H1 (cell line): ENCODE data around the gene TMEM59L. TPM values are rescaled to one million over a fixed set of nuclear protein-coding genes. Genes with fewer than 3 reads are reported as not detected.

Experiments
- CTCF ChIA-PET: fragments of 300-600 bp; sonication (Branson Sonifier 250); formaldehyde crosslinking; loops from one replicate; lab custom pipeline; 2021; ENCODE audit not compliant: partially characterized antibody; lab: Charles Lee
- POLR2A ChIA-PET: fragments of 300-600 bp; sonication (Branson Sonifier 250); formaldehyde crosslinking; loops from one replicate; lab custom pipeline; 2021; ENCODE audit warnings: inconsistent platforms; ENCODE audit not compliant: partially characterized antibody; lab: Charles Lee
- DNase-seq, 2 experiments: peaks; one replicate each; pipeline versions ENCODE4 v3.0.0 to v3.0.0-alpha.2; 2010 to 2022; ENCODE audit warnings: low spot score in 2 of 2, low read depth in 1 of 2, mixed read lengths in 1 of 2
- FAIRE-seq: peaks from 2 replicates; lab custom pipeline; 2011; peaks lifted over from hg19 to GRCh38; lab: Jason Lieb, UNC
- H2AFZ ChIP-seq: 2 replicates; pipeline ENCODE4 v1.8.1; 2012; ENCODE audit warnings: low read length, inconsistent platforms
- H2AK5ac ChIP-seq: 2 replicates; pipeline ENCODE4 v1.6.1; 2013; ENCODE audit warnings: low read depth, low read length
- H2BK120ac ChIP-seq: replicated peaks from 2 replicates; pipeline ENCODE3; 2013; ENCODE audit warnings: low read depth, low read length, inconsistent platforms
- H2BK12ac ChIP-seq: 2 replicates; pipeline ENCODE4 v1.6.1; 2013; ENCODE audit warnings: low read depth, low read length
- H2BK15ac ChIP-seq: 2 replicates; pipeline ENCODE4 v1.6.1; 2013; ENCODE audit warnings: low read length
- H2BK20ac ChIP-seq: 2 replicates; pipeline ENCODE4 v1.6.1; 2013; ENCODE audit warnings: low read length
- H2BK5ac ChIP-seq: 2 replicates; pipeline ENCODE4 v1.6.1; 2013; ENCODE audit warnings: low read depth, low read length
- H3K14ac ChIP-seq: 2 replicates; pipeline ENCODE4 v1.6.1; 2013; ENCODE audit warnings: inconsistent platforms; ENCODE audit not compliant: insufficient read length
- H3K18ac ChIP-seq: 2 replicates; pipeline ENCODE4 v1.6.1; 2013; ENCODE audit warnings: low read length; ENCODE audit errors: extremely low read depth
- H3K23ac ChIP-seq: 2 replicates; pipeline ENCODE4 v1.6.1; 2013; ENCODE audit warnings: inconsistent platforms; ENCODE audit not compliant: insufficient read length
- H3K23me2 ChIP-seq: 2 replicates; pipeline ENCODE4 v1.6.1; 2013; ENCODE audit warnings: low read depth, low read length
- H3K27ac ChIP-seq: 2 replicates; pipeline ENCODE4 v1.6.1; 2011; ENCODE audit warnings: low read depth, low read length, inconsistent platforms
- H3K27me3 ChIP-seq, 4 experiments: replicated peaks in 1 of 4; 1 replicate in 1 of 4; 2 replicates in 3 of 4; pipeline versions ENCODE4 v1.6.1 to v1.8.1; 2011 to 2013; ENCODE audit warnings: low read length in 3 of 4, mild to moderate bottlenecking in 3 of 4, inconsistent platforms in 2 of 4, mixed read lengths in 2 of 4, moderate library complexity in 1 of 4; ENCODE audit not compliant: control insufficient read depth in 3 of 4, insufficient read depth in 3 of 4; ENCODE audit errors: extremely low read depth in 1 of 4
- H3K36me3 ChIP-seq, 4 experiments: 2 replicates each; pipeline versions ENCODE4 v1.6.1 to v1.8.1; 2011 to 2013; ENCODE audit warnings: mild to moderate bottlenecking in 4 of 4, low read length in 3 of 4, moderate library complexity in 2 of 4, control low read depth in 1 of 4, inconsistent platforms in 1 of 4; ENCODE audit not compliant: insufficient read depth in 4 of 4, control insufficient read depth in 2 of 4
- H3K4ac ChIP-seq: replicated peaks from 2 replicates; pipeline ENCODE3; 2013; ENCODE audit warnings: low read length, low read depth, mixed read lengths, inconsistent platforms; ENCODE audit not compliant: insufficient read length
- H3K4me1 ChIP-seq, 4 experiments: replicated peaks in 1 of 4; 1 replicate in 1 of 4; 2 replicates in 3 of 4; pipeline versions ENCODE4 v1.6.1 to v1.8.1; 2011 to 2013; ENCODE audit warnings: low read length in 3 of 4, inconsistent platforms in 2 of 4, mixed read lengths in 1 of 4; ENCODE audit not compliant: insufficient read depth in 4 of 4, control insufficient read depth in 3 of 4
- H3K4me2 ChIP-seq, 2 experiments: 2 replicates each; pipeline versions ENCODE4 v1.6.1 to v1.8.1; 2011 to 2013; ENCODE audit warnings: low read depth in 2 of 2, low read length in 2 of 2, control low read depth in 1 of 2, inconsistent platforms in 1 of 2, mild to moderate bottlenecking in 1 of 2; ENCODE audit not compliant: insufficient read depth in 1 of 2
- H3K4me3 ChIP-seq, 4 experiments: fragments of 200-600, 300-600 bp in 1 of 4; sonication (generic), shearing (Covaris generic), sonication (Bioruptor Twin) in 1 of 4; 2 replicates each; pipeline versions ENCODE4 v1.5.1 to v1.8.1; 2011 to 2016; ENCODE audit warnings: low read length in 4 of 4, low read depth in 3 of 4, control low read depth in 2 of 4, inconsistent platforms in 2 of 4, mild to moderate bottlenecking in 2 of 4, mixed read lengths in 1 of 4, moderate library complexity in 1 of 4; ENCODE audit not compliant: insufficient read depth in 2 of 4; ENCODE audit errors: extremely low read depth in 1 of 4
- H3K56ac ChIP-seq: replicated peaks from 2 replicates; pipeline ENCODE3; 2013; ENCODE audit warnings: low read depth, mild to moderate bottlenecking, mixed read lengths, low read length, inconsistent platforms; ENCODE audit not compliant: insufficient read length
- H3K79me1 ChIP-seq: 2 replicates; pipeline ENCODE4 v1.6.1; 2013; ENCODE audit warnings: low read depth, low read length, control low read depth
- H3K79me2 ChIP-seq, 2 experiments: 2 replicates each; pipeline versions ENCODE4 v1.6.1 to v1.8.1; 2012 to 2013; ENCODE audit warnings: low read length in 2 of 2, mild to moderate bottlenecking in 2 of 2, inconsistent platforms in 1 of 2; ENCODE audit not compliant: insufficient read depth in 2 of 2, control insufficient read depth in 1 of 2
- H3K9ac ChIP-seq, 4 experiments: replicated peaks in 1 of 4; 1 replicate in 1 of 4; 2 replicates in 3 of 4; pipeline versions ENCODE4 v1.6.1 to v1.8.1; 2011 to 2013; ENCODE audit warnings: low read depth in 3 of 4, low read length in 3 of 4, control low read depth in 2 of 4, mild to moderate bottlenecking in 2 of 4, moderate library complexity in 2 of 4, inconsistent platforms in 1 of 4; ENCODE audit errors: extremely low read depth in 1 of 4
- H3K9me3 ChIP-seq, 2 experiments: 2 replicates each; pipeline versions ENCODE4 v1.6.1 to v1.8.1; 2012 to 2013; ENCODE audit warnings: mild to moderate bottlenecking in 2 of 2, moderate library complexity in 2 of 2, control low read depth in 1 of 2, inconsistent platforms in 1 of 2, low read depth in 1 of 2, low read length in 1 of 2, mixed read lengths in 1 of 2; ENCODE audit not compliant: insufficient read depth in 2 of 2
- H4K20me1 ChIP-seq, 2 experiments: replicated peaks in 1 of 2; 2 replicates each; pipeline versions ENCODE3 to v1.8.1; 2011 to 2013; ENCODE audit warnings: inconsistent platforms in 2 of 2, low read length in 2 of 2, mild to moderate bottlenecking in 1 of 2; ENCODE audit not compliant: insufficient read depth in 2 of 2, control insufficient read depth in 1 of 2
- H4K5ac ChIP-seq: 2 replicates; pipeline ENCODE4 v1.6.1; 2013; ENCODE audit warnings: low read length, low read depth, mixed read lengths, inconsistent platforms; ENCODE audit not compliant: insufficient read length
- H4K8ac ChIP-seq: 2 replicates; pipeline ENCODE4 v1.8.0; 2013; ENCODE audit warnings: mild to moderate bottlenecking, moderate library complexity, low read length, inconsistent platforms; ENCODE audit not compliant: insufficient read depth; ENCODE audit errors: extremely low read depth
- H4K91ac ChIP-seq: replicated peaks from 2 replicates; pipeline ENCODE3; 2013; ENCODE audit warnings: low read length, mixed read lengths, inconsistent platforms; ENCODE audit not compliant: insufficient read length
- BCL11A ChIP-seq, 2 experiments: IDR thresholded peaks; one replicate each; pipeline ENCODE4 v1.6.1; 2011; ENCODE audit warnings: low read depth in 2 of 2, low read length in 2 of 2, mild to moderate bottlenecking in 2 of 2
- BRCA1 ChIP-seq: IDR thresholded peaks from 2 replicates; pipeline ENCODE4 v1.6.1; 2012; ENCODE audit warnings: low read depth, low read length, improper control_type of control experiment
- CTBP2 ChIP-seq: IDR thresholded peaks from 2 replicates; pipeline ENCODE4 v1.7.0; 2011; ENCODE audit warnings: borderline replicate concordance, mild to moderate bottlenecking, moderate library complexity, mixed read lengths, low read length; ENCODE audit not compliant: insufficient read depth, insufficient read length
- EZH2 ChIP-seq: fragments of 200-600 bp; sonication (generic); IDR thresholded peaks from 2 replicates; pipeline ENCODE4 v1.7.1; 2012; ENCODE audit warnings: low read depth, mild to moderate bottlenecking, moderate library complexity, low read length, inconsistent platforms; ENCODE audit not compliant: severe bottlenecking
- FOSL1 ChIP-seq: IDR thresholded peaks from 2 replicates; pipeline ENCODE4 v1.6.1; 2011; ENCODE audit warnings: mild to moderate bottlenecking, low read depth, low read length, moderate library complexity; ENCODE audit not compliant: insufficient read depth
- GTF2F1 ChIP-seq: IDR thresholded peaks from 2 replicates; pipeline ENCODE4 v1.6.1; 2012; ENCODE audit warnings: low read depth, low read length, improper control_type of control experiment, borderline replicate concordance
- HDAC6 ChIP-seq: IDR thresholded peaks from one replicate; pipeline ENCODE4 v1.7.1; 2012; ENCODE audit warnings: low read depth, mild to moderate bottlenecking, inconsistent platforms, low read length, moderate library complexity
- NRF1 ChIP-seq: IDR thresholded peaks from 2 replicates; pipeline ENCODE4 v1.6.1; 2011; ENCODE audit warnings: mild to moderate bottlenecking, low read depth, low read length, improper control_type of control experiment
- POLR2AphosphoS5 ChIP-seq: IDR thresholded peaks from 2 replicates; pipeline ENCODE4 v1.6.1; 2011; ENCODE audit warnings: low read depth, low read length
- RFX5 ChIP-seq: IDR thresholded peaks from 2 replicates; pipeline ENCODE4 v1.6.1; 2011; ENCODE audit warnings: low read depth, low read length, improper control_type of control experiment, borderline replicate concordance
- RNF2 ChIP-seq: fragments of 200-900, 300-1000 bp; sonication (generic); IDR thresholded peaks from 2 replicates; pipeline ENCODE4 v1.7.1; 2016; ENCODE audit warnings: borderline replicate concordance, low read depth, mild to moderate bottlenecking, antibody characterized with exemption, low read length; ENCODE audit not compliant: poor library complexity, severe bottlenecking; ENCODE audit errors: missing control alignments
- SAP30 ChIP-seq: fragments of 300-600 bp; sonication (generic); IDR thresholded peaks from 2 replicates; pipeline ENCODE4 v1.7.1; 2012; ENCODE audit warnings: low read length, moderate library complexity, mild to moderate bottlenecking, inconsistent platforms; ENCODE audit not compliant: insufficient read depth, insufficient replicate concordance
- WGBS, 2 experiments: shearing (Covaris generic) in 1 of 2; methylation state at CpG; one replicate each; pipeline versions ENCODE4 v1.1.6 to v1.1.7; 2013 to 2015; ENCODE audit warnings: low lambda C conversion rate in 2 of 2, mixed read lengths in 2 of 2, inconsistent platforms in 1 of 2, low coverage in 1 of 2, missing lambda C conversion rate in 1 of 2; ENCODE audit not compliant: insufficient replicate concordance in 2 of 2, insufficient coverage in 1 of 2, insufficient read length in 1 of 2; ENCODE audit errors: extremely low coverage in 1 of 2, missing lambda C conversion rate in 1 of 2; 5-methylcytosine and 5-hydroxymethylcytosine counted together
- polyA plus RNA-seq, 7 experiments: library from polyadenylated mRNA; depleted of rRNA in 3 of 7; stranded (reverse) in 5 of 7; unstranded in 2 of 7; fragments of >200 nt in 5 of 7; fragments of 200-250 nt in 2 of 7; gene quantifications; 1 replicate in 5 of 7; 2 replicates in 1 of 7; 4 replicates in 1 of 7; pipeline versions ENCODE4 v1.2.1 to v1.2.3, GENCODE V29; 2011 to 2013; ENCODE audit warnings: missing spikeins in 2 of 7, mixed read lengths in 2 of 7
- total RNA-seq: library from RNA; stranded (reverse); fragmentation: NEBNext Ultra II Directional; extraction: Animal tissue kit (Norgen Biotek cat#: 25700); gene quantifications from 2 replicates; pipeline ENCODE4 v1.2.1, GENCODE V29; 2021

Gene TMEM59L
- total and polyA plus RNA-seq, 2 of the 8 experiments (the other 6 are each of a cell fraction or from before 2014, with no cell fraction given) = 4.0 to 12.2 TPM

GRCh38 chr19:18580311-18580710 lies 32.4 kb upstream of the TMEM59L start:
- Histone ChIP-seq H3K4me3 (no peak overlapping the region), H3K79me2 (no peaks in the 10 kb centered on the region), H2BK12ac (no peak overlapping the region), H3K23ac (no peak overlapping the region), H3K79me1 (no peaks in the 10 kb centered on the region), H3K4ac (no peak overlapping the region), H2BK120ac (no peak overlapping the region), H3K18ac (no peak overlapping the region), H2BK20ac (no peak overlapping the region), H3K56ac (no peak overlapping the region), H4K8ac (no peak overlapping the region), H3K27me3 (no peaks in the 10 kb centered on the region), H3K9ac (no peak overlapping the region), H3K4me2 (no peak overlapping the region), H2AK5ac (no peak overlapping the region), H4K91ac (no peak overlapping the region), H3K9me3 (no peaks in the 10 kb centered on the region), H4K20me1 (peaks cover 2 to 7% of the 10 kb centered on the region in 2 experiments), H2BK15ac (no peak overlapping the region), H2AFZ (no peak overlapping the region), H2BK5ac (no peak overlapping the region), H4K5ac (no peak overlapping the region), H3K14ac (no peak overlapping the region), H3K36me3 (peaks cover 5 to 22% (median 11%) of the 10 kb centered on the region in 4 experiments; a peak in 7 of 8 replicates), H3K4me1 (no peaks in the 10 kb centered on the region), H3K27ac (no peak overlapping the region), H3K23me2 (no peaks in the 10 kb centered on the region)
- ChIA-PET CTCF (interaction anchor here (0.9 to 1.8 kb wide), 5 partner anchors 9 to 114 kb away, joined by 3 to 5 read pairs (median 4); partner anchors contain the start of gene REX1BD), POLR2A (interaction anchor here (0.9 to 4.1 kb wide), 6 partner anchors 8 to 43 kb away, joined by 3 to 33 read pairs (median 4); partner anchors contain the start of genes REX1BD and UBA52)
- WGBS, 2 experiments = 85% methylated on average over 7 of the region's 7 CpGs; no CpG with 5 or more reads in 1 of the 2 experiments
- no peak for DNase-seq
- no peak for FAIRE-seq
- no peak for TF ChIP-seq GTF2F1
- no peak for TF ChIP-seq CTBP2
- TF ChIP-seq BCL11A (IDR thresholded peaks at IDR 0.05; ENCODE audit: low read depth in 2 of 2, low read length in 2 of 2) = no peak
- TF ChIP-seq FOSL1 = no peak
- TF ChIP-seq HDAC6 = no peak
- no peak for TF ChIP-seq NRF1
- no peak for TF ChIP-seq RFX5
- no peak for TF ChIP-seq RNF2
- no peak for TF ChIP-seq POLR2AphosphoS5
- no peak for TF ChIP-seq EZH2
- TF ChIP-seq BRCA1 = no peak
- TF ChIP-seq SAP30 = no peak
